HG02973 (cell line): ENCODE results near the gene LRRK1.

Source experiments
- ATAC-seq: cut with Tn5 transposase; IDR thresholded peaks from one replicate; pipeline ENCODE4 v1.9.1; 2021; ENCODE audit warnings: moderate library complexity; ENCODE audit not compliant: unreplicated experiment

Gene LRRK1, protein sequence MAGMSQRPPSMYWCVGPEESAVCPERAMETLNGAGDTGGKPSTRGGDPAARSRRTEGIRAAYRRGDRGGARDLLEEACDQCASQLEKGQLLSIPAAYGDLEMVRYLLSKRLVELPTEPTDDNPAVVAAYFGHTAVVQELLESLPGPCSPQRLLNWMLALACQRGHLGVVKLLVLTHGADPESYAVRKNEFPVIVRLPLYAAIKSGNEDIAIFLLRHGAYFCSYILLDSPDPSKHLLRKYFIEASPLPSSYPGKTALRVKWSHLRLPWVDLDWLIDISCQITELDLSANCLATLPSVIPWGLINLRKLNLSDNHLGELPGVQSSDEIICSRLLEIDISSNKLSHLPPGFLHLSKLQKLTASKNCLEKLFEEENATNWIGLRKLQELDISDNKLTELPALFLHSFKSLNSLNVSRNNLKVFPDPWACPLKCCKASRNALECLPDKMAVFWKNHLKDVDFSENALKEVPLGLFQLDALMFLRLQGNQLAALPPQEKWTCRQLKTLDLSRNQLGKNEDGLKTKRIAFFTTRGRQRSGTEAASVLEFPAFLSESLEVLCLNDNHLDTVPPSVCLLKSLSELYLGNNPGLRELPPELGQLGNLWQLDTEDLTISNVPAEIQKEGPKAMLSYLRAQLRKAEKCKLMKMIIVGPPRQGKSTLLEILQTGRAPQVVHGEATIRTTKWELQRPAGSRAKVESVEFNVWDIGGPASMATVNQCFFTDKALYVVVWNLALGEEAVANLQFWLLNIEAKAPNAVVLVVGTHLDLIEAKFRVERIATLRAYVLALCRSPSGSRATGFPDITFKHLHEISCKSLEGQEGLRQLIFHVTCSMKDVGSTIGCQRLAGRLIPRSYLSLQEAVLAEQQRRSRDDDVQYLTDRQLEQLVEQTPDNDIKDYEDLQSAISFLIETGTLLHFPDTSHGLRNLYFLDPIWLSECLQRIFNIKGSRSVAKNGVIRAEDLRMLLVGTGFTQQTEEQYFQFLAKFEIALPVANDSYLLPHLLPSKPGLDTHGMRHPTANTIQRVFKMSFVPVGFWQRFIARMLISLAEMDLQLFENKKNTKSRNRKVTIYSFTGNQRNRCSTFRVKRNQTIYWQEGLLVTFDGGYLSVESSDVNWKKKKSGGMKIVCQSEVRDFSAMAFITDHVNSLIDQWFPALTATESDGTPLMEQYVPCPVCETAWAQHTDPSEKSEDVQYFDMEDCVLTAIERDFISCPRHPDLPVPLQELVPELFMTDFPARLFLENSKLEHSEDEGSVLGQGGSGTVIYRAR (N-terminal part only)

DNA sequence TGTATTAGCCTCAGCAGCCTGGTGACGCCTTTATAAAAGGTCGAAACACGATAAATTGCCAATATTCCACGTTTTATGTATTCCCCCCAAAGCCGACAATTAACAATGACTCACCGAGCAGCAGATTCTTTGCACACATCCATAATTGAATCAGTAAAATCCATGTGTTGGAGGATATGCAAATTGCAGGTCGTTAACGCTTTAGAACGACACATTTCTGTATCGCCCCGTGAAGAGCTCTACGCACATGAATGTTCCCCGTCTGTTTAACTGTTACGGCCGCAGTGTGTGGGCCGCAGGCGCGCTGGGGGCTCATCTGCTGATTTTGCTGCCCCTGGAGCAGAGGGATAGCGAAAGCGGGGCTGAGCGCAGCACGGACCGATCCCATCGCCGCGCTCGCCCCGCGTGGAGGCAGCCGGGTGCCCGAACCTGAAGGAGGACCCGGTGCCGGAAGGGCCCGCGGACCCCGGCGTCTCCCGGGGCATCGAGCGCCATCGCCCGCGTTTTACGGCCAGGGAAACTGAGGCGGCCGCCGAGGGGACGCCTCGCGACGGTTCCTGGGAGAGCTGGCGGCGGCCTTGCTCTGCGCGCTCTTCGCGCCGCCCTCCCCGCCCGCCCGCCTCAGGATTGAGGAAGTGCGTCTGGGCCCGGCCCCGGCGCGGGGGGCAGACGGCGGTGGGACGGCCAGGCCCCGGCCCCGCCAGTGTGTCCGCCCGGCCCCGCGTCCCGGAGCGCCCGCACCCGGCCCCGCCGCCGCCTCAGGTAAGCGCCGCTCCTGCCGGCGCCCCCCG is at the start of gene LRRK1:
Gene LRRK1 (plus strand): TSS at position 668 of the 791 bp plus-strand sequence. CDS start 5,276 bp downstream, outside the sequence.
- peak; percentile 26 for ATAC-seq

DNA sequence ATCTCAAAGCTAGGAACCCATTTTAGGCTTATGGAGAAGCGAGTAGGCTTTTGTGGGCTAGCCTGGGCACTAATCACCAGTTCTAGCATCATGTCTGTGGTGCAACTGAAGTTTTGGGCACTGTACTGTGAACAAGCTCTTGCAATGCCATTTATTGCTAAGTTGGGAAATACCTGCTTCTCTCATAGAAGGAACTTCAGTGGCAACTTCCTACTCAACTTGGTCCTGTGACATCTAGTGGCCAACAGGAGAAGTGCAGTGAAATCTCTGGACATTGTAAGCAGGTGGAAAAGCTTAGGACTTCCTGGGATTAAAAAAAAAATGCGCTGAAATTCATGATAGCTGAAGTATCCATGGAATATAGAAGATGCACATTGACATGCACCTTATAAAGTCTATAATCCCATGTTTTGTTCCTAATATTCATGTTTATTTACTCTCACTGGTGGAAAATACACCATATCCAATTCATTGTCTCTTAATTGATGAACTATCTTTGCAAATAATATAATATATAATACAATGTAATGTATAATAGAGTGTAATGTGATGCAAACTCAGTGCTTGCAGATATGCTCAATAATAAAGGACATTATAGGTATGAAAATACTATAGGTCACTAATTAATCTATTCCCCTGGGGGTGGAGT is 46.0 kb upstream of the LRRK1 start:
- ATAC-seq = peak; percentile 62

DNA sequence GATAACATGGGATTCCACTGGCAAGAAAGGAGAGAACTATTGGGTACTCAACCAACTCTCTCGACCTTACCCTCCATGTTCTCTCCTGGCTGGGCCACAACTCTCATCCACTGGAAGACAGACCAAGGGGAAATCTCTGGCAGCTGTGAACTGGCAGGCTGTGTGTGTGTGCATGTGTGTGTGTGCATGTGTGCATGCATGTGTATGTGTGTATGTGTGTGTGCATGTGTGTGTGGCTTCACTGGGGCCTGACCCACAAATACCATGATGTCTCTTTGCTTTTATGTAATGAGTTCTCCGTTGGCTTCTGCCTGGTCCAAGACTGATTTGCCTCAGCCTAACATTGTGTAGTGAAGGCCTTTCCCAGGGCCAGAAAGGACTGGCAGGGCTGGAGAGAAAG is 43.7 kb upstream of the LRRK1 start:
- no peak for ATAC-seq

DNA sequence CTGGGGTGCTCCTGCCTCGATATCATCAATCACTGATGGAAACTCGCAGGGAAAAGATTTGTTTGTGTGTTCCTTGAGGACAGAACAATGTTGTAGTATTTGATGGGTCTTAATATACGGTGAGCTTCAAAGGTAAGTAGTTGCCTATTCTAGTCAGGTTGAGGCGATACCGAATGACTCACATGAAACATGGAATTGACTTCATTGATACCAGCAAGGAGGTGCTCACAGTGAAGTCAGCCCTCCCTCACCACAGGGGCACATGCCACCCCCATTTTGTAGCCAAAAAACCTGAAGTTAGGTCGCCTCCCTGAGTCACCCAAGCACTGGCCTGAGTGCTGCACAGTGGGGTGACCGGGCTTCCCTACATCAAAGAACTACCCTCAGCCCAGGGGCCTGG is 43.2 kb upstream of the LRRK1 start:
- no peak for ATAC-seq

DNA sequence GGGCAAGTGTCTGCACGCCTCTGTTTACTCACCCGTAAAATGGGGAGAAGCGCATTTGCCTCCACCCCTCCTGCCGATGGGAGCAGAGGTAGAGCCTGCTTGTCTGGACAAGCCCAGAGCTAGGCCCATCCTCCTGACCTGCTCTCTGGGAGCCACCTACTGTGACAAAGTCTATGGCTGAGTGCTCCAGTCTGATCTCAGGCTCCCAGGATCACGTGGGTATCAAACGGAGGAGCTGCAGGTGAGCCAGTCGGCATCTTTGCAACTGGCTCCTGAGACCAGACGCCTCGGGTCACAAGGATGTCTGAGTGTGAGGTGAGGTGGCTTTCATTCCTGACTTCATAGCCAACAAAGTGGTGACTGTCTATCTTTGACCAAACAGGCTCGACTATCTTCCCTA is 41.6 kb upstream of the LRRK1 start:
- ATAC-seq = no peak

DNA sequence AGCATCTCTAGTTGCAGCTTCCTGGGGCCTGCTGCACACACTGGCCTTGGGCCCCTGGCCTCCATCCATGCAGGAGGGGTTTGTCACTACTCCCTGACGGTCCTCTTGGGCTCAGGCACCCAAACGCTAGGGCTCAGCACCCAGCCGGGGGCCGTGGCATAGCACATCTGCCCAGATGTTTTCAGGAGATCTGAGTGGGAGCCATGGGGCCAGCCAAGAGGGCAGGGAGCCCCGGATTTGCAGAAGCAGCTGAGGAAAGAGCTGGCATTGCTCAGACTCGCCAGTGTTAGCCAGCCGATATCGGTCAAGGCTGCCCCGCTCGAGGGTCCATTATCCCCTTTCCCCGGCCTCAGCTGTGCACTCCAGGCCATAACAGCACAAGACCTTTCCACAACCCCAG is 41.0 kb upstream of the LRRK1 start:
- ATAC-seq = no peak

DNA sequence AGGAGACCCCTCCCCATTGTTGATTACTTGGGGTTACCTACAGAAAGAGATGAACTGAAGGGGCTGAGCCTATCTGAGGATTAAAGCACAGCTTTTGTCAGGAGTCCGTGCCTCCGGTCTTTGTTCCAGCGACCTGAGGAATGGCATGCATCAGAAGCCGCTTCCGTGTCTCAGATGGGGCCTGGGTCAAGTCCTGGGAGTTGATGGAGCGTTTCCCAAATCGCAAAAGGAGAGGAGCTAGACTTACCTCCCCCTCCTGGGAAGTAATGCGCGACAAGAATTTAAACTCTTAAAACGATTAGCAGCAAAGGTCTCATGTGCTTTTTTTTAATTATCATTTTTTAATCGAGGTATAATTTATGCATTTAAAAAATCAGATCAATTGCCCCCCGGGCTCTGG is 40.5 kb upstream of the LRRK1 start:
- no peak for ATAC-seq

DNA sequence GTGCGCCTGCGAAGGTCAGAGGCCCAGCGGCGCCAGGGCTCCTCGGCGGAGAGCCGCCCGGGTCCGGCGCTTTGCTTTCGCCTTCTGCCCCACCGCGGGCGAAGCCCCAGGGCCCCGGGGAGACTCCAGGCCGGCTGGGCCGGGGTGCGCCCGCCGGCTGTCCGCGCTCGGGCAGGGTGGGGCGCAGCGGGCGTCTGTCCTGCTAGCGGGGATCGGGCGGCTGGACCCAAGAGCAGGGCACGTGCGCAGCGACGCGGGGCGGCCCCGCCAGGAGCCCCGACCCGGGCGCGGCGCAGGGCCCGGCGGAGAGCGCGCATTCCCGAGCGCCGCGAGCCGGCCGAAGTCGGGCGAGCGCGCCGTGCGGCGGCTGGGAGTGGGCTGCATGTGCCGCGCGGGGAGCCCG is 40.1 kb upstream of the LRRK1 start:
- no peak for ATAC-seq

DNA sequence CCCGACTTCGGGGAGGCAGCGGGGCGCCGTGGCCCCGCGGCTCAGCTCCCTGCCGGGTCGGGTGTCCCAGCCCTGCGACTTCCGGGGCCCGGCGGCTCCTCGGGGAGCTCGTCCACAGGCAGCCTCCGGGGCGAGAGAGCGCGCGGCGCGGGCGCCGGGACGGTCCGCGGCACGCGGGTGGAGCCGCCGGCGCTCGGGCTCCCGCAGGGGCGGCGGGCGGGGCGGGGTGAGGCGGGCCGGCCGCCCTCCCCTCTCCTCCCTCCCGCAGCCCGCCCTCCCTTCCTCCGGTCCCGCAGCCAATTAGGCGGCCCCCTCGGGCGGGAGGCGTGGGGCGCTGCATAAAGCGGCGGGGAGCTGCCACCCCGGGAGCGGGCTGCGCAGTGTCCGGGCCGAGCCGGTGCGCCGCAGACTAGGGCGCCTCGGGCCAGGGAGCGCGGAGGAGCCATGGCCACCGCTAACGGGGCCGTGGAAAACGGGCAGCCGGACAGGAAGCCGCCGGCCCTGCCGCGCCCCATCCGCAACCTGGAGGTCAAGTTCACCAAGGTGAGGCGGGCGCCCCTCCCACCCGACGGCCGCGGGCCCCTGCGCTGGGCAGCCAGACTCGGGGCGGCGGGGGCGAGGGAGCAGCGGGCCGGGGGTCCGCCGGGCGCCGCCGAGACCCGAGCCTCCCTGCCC is 39.6 kb upstream of the LRRK1 start, which contains the start of gene ALDH1A3:
Gene ALDH1A3 (plus strand): TSS at position 368 of the 675 bp plus-strand sequence. CDS start 77 bp downstream, at position 445.
- ATAC-seq = no peak

DNA sequence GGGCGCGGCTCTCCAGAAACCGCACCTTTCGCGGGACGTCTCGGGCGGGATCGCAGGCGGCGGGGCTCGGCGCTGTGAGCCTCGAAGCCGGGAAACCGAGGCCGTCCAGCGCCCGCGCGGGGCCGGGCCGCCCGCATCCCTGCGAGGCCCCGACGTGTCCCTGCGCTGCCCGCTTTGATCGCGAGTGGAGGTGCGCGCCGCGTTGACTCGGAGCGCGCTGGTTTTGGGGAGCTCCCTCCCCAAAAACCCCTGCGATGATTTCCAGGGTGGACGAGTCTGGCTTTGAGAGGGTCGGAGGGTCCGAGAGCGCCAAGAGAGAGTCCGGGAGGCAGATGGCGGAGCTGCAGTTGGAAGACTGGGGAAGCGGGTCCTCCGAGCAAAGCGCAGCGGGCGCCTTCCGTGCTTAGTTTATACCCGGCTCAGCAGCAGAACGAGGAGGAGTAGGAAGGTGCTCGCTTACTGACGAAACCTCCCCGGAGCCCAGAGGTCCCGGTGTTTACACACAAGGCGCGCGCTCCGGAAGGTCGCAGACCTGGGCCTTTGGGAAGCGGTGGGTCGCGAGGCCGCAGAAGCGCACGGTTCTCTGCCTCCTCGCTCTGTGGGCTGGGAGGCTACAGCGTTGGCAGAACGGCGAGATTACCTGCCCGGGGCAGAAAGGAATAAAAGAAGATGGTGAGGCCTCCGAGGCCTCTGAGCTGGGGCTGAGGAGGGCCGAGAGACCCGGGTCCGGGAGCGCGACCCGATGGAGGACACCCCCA is 38.8 kb upstream of the LRRK1 start:
- no peak for ATAC-seq

DNA sequence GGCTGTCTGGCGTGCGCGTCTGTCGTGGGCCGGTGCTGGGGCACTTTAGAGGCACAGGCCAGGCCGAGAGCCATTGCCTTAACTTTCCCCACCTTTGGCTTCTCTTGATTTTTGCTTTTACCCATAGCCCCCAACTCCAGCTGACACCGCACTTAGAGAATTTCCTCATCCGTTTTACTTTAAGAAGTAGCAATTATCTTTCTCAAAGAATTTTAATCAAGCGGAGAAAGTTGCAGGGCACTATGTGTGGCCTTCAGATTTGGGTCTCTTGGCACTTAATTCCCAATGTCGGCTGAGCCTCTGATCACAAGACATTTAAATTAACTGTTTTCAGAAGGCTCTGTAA is 38.3 kb upstream of the LRRK1 start:
- no peak for ATAC-seq

DNA sequence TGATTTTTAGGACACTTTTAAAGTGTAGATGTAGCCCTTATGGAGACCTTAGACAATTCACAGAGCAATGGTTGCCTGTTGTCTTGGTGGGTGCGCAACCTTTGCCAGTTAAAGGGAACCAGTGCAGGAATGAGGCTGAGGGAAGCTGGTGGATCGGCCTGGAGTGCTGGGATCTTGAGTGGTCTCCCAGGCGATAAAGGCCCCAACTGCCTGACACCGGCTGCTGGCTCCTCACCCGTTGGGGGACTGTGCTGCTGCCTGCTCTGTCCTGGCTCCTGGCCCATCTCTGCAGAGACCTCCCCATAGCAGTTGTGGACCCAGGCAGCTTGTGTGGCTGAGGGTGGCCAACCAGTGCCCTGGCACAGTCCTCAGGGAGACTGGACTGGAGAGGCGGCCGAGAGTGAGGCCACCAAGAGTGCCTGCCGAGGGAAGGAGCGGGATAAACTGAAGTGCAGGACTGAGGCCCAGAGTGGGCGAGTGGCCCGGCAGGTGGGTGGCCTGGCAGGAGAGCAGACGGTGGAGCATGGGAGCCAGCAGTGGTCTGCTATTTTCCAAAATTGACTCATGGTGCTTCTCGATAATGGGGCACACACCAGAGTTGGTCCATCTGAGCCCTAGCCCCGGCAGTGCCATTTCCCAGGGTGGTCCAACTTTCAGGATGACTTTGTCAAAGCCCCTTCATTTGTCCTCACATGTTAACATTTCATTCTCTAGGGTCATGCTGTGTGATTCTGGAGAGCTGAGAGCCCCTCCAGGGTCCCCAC is 37.4 kb upstream of the LRRK1 start:
- ATAC-seq = no peak

DNA sequence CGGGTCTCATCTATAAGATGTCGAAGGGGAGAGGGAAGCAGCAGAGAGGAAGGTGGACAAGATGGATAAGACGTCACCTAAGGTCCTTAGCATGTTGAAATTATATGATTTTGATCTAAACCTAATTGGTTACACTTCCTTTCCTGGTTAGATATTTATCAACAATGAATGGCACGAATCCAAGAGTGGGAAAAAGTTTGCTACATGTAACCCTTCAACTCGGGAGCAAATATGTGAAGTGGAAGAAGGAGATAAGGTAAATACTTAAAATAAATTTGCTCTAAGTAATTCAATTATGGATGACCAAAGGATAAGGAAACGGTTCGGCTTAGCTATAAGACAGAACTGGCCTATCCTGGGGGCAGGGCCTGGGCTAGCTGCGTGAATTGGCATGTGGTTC is 34.0 kb upstream of the LRRK1 start:
- no peak for ATAC-seq

DNA sequence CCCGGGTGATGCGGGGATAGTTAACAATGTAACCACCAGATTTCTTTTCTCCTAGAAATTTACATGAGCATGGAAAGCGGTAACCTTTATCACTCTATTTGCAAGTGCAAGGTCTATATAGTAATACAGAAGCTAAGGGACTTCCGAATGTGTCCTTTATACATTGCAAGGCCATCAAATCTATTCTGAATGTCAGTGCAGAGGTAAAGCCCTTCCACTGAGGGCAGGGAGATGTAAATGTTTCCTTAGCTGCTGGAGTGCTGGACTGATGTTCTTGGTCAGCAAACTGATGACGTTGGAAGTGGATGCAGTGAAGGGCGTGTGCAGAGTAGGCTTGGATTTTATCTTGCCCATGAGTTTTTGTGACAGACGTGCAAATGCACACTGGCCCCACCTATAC is 33.3 kb upstream of the LRRK1 start:
- no peak for ATAC-seq

DNA sequence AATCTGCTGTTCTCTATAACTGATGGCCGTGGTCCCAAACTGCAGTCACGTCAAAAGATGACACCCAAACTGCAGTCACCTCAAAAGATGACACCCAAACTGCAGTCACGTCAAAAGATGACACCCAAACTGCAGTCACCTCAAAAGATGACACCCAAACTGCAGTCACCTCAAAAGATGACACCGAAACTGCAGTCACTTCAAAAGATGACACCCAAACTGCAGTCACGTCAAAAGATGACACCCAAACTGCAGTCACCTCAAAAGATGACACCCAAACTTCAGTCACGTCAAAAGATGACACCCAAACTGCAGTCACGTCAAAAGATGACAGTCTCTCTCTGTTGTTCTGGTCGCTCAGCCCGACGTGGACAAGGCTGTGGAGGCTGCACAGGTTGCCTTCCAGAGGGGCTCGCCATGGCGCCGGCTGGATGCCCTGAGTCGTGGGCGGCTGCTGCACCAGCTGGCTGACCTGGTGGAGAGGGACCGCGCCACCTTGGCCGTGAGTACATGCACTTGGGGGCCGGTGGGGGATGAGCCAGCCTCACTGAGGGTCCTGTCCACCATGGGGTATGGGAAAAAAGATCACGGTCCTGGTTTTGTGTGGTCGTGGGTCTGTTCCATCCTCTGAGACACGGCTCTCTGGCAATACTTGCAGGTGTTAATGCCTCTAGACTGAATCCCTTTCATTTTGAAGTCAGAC is 31.8 kb upstream of the LRRK1 start:
- no peak for ATAC-seq

DNA sequence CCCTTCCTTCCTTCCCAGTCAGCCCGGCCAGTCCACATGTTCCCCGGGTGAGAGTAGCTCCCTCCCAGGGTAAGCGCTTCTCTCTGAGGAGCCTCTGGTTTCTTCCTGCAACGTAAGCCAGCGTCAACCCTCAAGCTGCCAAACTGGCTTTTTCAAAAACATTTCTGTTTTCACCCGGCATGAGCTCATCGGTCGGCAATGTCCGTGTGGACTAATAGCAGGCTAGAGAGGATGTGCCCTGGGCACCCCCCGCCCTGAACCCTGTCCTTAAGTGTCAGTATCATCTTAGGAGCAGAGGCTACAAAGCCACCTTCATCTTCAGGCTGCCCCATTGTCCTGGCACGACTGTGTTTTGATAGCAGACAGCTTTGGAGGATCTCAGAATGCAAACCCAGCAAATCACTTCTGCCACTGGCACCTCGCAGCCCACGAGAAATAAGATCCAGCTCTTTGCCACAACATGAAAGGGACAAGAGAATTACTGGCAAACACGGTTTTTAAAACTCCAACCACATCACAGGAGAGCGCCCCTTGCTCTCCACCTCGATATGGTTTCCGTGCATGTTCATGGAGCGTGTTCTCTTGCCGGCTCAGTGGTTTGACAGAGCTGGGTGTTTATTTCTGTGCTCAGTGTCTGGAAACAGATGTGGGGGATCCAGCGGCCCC is 29.6 kb upstream of the LRRK1 start:
- no peak for ATAC-seq
